ENCODE data around the gene CGN.
A peak's percentile ranks its signal among the peaks of the same experiment; 100 is the strongest.

DNA sequence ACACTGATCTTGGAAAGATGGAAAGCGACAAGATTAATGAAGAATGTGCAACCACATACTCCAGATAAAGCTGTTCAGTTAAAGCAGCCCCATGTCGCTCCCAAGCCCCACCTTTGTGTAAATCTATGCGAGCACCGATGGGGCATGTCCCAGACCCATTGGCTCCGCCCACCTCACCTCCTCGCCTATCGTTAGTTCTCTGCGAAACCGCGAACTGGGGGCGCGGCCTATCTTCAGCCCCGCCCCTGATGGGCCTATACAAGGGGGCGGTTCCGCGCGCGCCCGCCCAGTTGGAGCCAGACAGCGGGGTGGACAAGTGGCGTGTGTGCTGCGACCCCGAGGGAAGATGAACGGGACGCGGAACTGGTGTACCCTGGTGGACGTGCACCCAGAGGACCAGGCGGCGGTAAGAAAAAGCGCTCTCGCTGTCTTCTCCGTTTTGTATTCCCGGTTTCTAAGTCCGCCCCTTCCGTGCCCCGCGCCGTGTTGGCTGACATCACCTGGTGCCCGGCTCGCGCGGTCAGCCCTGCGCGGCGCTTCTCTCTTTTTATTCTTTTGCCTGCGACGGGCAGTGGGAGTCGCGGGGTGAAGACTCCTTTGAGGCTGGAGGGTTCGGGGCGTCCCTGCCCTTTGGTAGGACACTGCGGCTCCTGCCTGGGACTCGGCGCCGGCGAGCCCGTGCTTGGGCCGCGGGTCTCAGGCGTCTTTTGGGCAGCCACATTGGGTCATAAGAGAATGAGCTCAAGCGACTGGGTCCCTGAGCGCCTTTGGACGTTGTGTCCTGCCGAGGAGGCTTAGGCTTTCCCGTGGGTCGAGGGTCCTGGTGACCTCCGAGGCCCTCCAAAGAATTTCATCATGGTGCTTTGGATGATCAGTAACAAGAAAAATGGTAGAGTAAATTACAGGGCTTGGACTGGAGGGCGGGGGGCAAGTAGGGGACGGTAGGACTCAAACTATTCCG lies 29.1 kb downstream of the CGN start, which contains the start of gene TUFT1:
- TF ChIP-seq CTCF (conservative IDR thresholded peaks at IDR 0.05), result no peak
- TF ChIP-seq ZFX (IDR thresholded peaks at IDR 0.05), result peak; percentile 46; the same call in 1 of the 2 replicates
